IPS DF 6.9 (cell line): Measurements from ENCODE around the gene SULT1C2.
"Not testable (repeated sequence)": the region's sequence is repeated elsewhere in the genome, so short reads cannot be mapped to it uniquely, and the experiment has no call there.

ENCODE experiments used
- DNase-seq: peaks from one replicate; pipeline ENCODE4 v3.0.0-alpha.2; 2013; ENCODE audit warnings: low read depth, low spot score
- H3K27ac ChIP-seq: one replicate; pipeline ENCODE4 v1.5.1; 2013; ENCODE audit warnings: low read length, control low read depth
- H3K27me3 ChIP-seq: 2 replicates; pipeline ENCODE4 v1.6.1; 2013; ENCODE audit warnings: mild to moderate bottlenecking, low read length; ENCODE audit not compliant: control insufficient read depth, insufficient read depth
- H3K36me3 ChIP-seq: 2 replicates; pipeline ENCODE4 v1.6.1; 2013; ENCODE audit warnings: low read length; ENCODE audit not compliant: control insufficient read depth, insufficient read depth
- H3K4me1 ChIP-seq: 2 replicates; pipeline ENCODE4 v1.6.1; 2013; ENCODE audit warnings: low read length; ENCODE audit not compliant: control insufficient read depth, insufficient read depth
- H3K4me3 ChIP-seq: 2 replicates; pipeline ENCODE4 v1.5.1; 2013; ENCODE audit warnings: mild to moderate bottlenecking, low read length
- H3K9me3 ChIP-seq: 2 replicates; pipeline ENCODE4 v1.6.1; 2013; ENCODE audit warnings: low read length, inconsistent platforms; ENCODE audit not compliant: control insufficient read depth, insufficient read depth
- WGBS: extraction: QIAGEN DNeasy Blood & Tissue Kit; methylation state at CpG from one replicate; pipeline ENCODE4 v1.1.7; 2013; ENCODE audit warnings: mixed read lengths, missing lambda C conversion rate; ENCODE audit not compliant: insufficient read length, insufficient coverage; 5-methylcytosine and 5-hydroxymethylcytosine counted together

SULT1C2 gene

GRCh38 chr2:108266218-108266617, 22.5 kb upstream of the SULT1C2 start:
- Histone ChIP-seq H3K4me3 (no peak overlapping the region), H3K4me1 (no peaks in the 10 kb centered on the region), H3K9me3 (no peaks in the 10 kb centered on the region), H3K27ac (no peak overlapping the region), H3K27me3 (no peaks in the 10 kb centered on the region), H3K36me3 (no peaks in the 10 kb centered on the region)
- WGBS, result no CpG with 5 or more reads among the region's 3 CpGs
- no peak for DNase-seq

- WGBS, result no CpG with 5 or more reads among the region's 5 CpGs
- no peaks in the 10 kb centered on the region for H3K9me3 ChIP-seq
- H3K36me3 ChIP-seq, result no peaks in the 10 kb centered on the region
- DNase-seq, result no peak
- no peaks in the 10 kb centered on the region for H3K27me3 ChIP-seq
- H3K27ac ChIP-seq, result no peak overlapping the region
- no peaks in the 10 kb centered on the region for H3K4me1 ChIP-seq
- no peak overlapping the region for H3K4me3 ChIP-seq
Measured at GRCh38 chr2:108267101-108267500, 21.6 kb upstream of the SULT1C2 start.

GRCh38 chr2:108268001-108268400, 20.7 kb upstream of the SULT1C2 start:
- DNase-seq, result no peak
- no peak overlapping the region for H3K4me3 ChIP-seq
- no peaks in the 10 kb centered on the region for H3K27me3 ChIP-seq
- WGBS, result no CpG with 5 or more reads among the region's 4 CpGs
- no peak overlapping the region for H3K27ac ChIP-seq
- no peaks in the 10 kb centered on the region for H3K36me3 ChIP-seq
- no peaks in the 10 kb centered on the region for H3K4me1 ChIP-seq
- H3K9me3 ChIP-seq, result no peaks in the 10 kb centered on the region

GRCh38 chr2:108270346-108270745, 18.3 kb upstream of the SULT1C2 start:
- no peaks in the 10 kb centered on the region for H3K9me3 ChIP-seq
- H3K27me3 ChIP-seq, result no peaks in the 10 kb centered on the region
- H3K4me1 ChIP-seq, result no peaks in the 10 kb centered on the region
- no peak overlapping the region for H3K4me3 ChIP-seq
- no peak for DNase-seq
- no CpG with 5 or more reads among the region's 3 CpGs for WGBS
- H3K36me3 ChIP-seq, result no peaks in the 10 kb centered on the region
- no peak overlapping the region for H3K27ac ChIP-seq

GRCh38 chr2:108270768-108271506, 17.8 kb upstream of the SULT1C2 start:
- H3K9me3 ChIP-seq, result no peaks in the 10 kb centered on the region
- H3K4me3 ChIP-seq, result no peak overlapping the region
- WGBS, result no CpG with 5 or more reads among the region's 5 CpGs
- H3K27me3 ChIP-seq, result no peaks in the 10 kb centered on the region
- H3K36me3 ChIP-seq, result no peaks in the 10 kb centered on the region
- no peak for DNase-seq
- H3K4me1 ChIP-seq, result no peaks in the 10 kb centered on the region
- H3K27ac ChIP-seq, result no peak overlapping the region

GRCh38 chr2:108271691-108272253, 16.9 kb upstream of the SULT1C2 start:
- H3K27ac ChIP-seq, result no peak overlapping the region
- WGBS, result no CpG with 5 or more reads among the region's 7 CpGs

GRCh38 chr2:108278631-108279030, 10.1 kb upstream of the SULT1C2 start:
- Histone ChIP-seq H3K4me1 (no peaks in the 10 kb centered on the region), H3K27ac (no peak overlapping the region), H3K9me3 (no peaks in the 10 kb centered on the region), H3K27me3 (no peaks in the 10 kb centered on the region), H3K4me3 (no peak overlapping the region), H3K36me3 (no peaks in the 10 kb centered on the region)
- WGBS, result no CpG with 5 or more reads among the region's 2 CpGs
- DNase-seq, result no peak

More at GRCh38 chr2:108271691-108272253, 16.9 kb upstream of the SULT1C2 start:
- Histone ChIP-seq H3K4me1 (no peaks in the 10 kb centered on the region), H3K9me3 (no peaks in the 10 kb centered on the region), H3K36me3 (no peaks in the 10 kb centered on the region), H3K27me3 (no peaks in the 10 kb centered on the region), H3K4me3 (no peak overlapping the region)
- no peak for DNase-seq

- no CpG with 5 or more reads among the region's 5 CpGs for WGBS
- Histone ChIP-seq H3K9me3 (no peaks in the 10 kb centered on the region), H3K4me3 (no peak overlapping the region), H3K27ac (no peak overlapping the region), H3K36me3 (no peaks in the 10 kb centered on the region), H3K4me1 (no peaks in the 10 kb centered on the region), H3K27me3 (no peaks in the 10 kb centered on the region)
- no peak for DNase-seq
Measured at GRCh38 chr2:108279468-108279867, 9.2 kb upstream of the SULT1C2 start.

GRCh38 chr2:108280466-108280865, 8.2 kb upstream of the SULT1C2 start:
- Histone ChIP-seq H3K4me1 (no peaks in the 10 kb centered on the region), H3K27me3 (no peaks in the 10 kb centered on the region)
- no CpG with 5 or more reads among the region's 3 CpGs for WGBS

GRCh38 chr2:108284566-108284965, 4.1 kb upstream of the SULT1C2 start:
- not testable (repeated sequence) for H3K36me3 ChIP-seq, H3K9me3 ChIP-seq, H3K27ac ChIP-seq, DNase-seq, H3K4me3 ChIP-seq, H3K4me1 ChIP-seq, H3K27me3 ChIP-seq
- WGBS, result no CpG with 5 or more reads among the region's 7 CpGs

More at GRCh38 chr2:108280466-108280865, 8.2 kb upstream of the SULT1C2 start:
- Histone ChIP-seq H3K36me3 (no peaks in the 10 kb centered on the region), H3K9me3 (no peaks in the 10 kb centered on the region), H3K27ac (no peak overlapping the region), H3K4me3 (no peak overlapping the region)
- no peak for DNase-seq

- DNase-seq, result no peak
- Histone ChIP-seq H3K4me3 (no peak overlapping the region), H3K27me3 (no peaks in the 10 kb centered on the region), H3K36me3 (no peaks in the 10 kb centered on the region), H3K27ac (no peak overlapping the region), H3K9me3 (no peaks in the 10 kb centered on the region), H3K4me1 (no peaks in the 10 kb centered on the region; the same call in 1 of the 2 replicates)
- no CpG with 5 or more reads among the region's 5 CpGs for WGBS
Measured at GRCh38 chr2:108285616-108286015, 3.1 kb upstream of the SULT1C2 start.
